Fibroblast of lung (primary cell): ENCODE data around the gene DEFB124. TPM values are rescaled to one million over a fixed set of nuclear protein-coding genes. Genes with fewer than 3 reads are reported as not detected.
"Not testable (repeated sequence)": the region's sequence is repeated elsewhere in the genome, so short reads cannot be mapped to it uniquely, and the experiment has no call there.

Experiments used
- DNase-seq, 2 donors: peaks; one replicate each; pipeline versions ENCODE4 v3.0.0 to v3.0.0-alpha.2; 2010; ENCODE audit warnings: low read depth in 2 of 2
- H2AFZ ChIP-seq: 2 replicates; pipeline ENCODE4 v1.5.1; 2012; ENCODE audit warnings: low read length, control low read depth, inconsistent platforms
- H3K27ac ChIP-seq: 2 replicates; pipeline ENCODE4 v1.5.1; 2011; ENCODE audit warnings: low read length, control low read depth; ENCODE audit not compliant: insufficient read depth
- H3K27me3 ChIP-seq: 2 replicates; pipeline ENCODE4 v1.5.1; 2011; ENCODE audit warnings: mild to moderate bottlenecking, low read length; ENCODE audit not compliant: control insufficient read depth, insufficient read depth
- H3K36me3 ChIP-seq: 2 replicates; pipeline ENCODE4 v1.5.1; 2011; ENCODE audit warnings: low read length; ENCODE audit not compliant: control insufficient read depth, insufficient read depth
- H3K4me1 ChIP-seq: 2 replicates; pipeline ENCODE4 v1.5.1; 2011; ENCODE audit warnings: low read length; ENCODE audit not compliant: control insufficient read depth, insufficient read depth; ENCODE audit errors: extremely low read depth
- H3K4me2 ChIP-seq: 2 replicates; pipeline ENCODE4 v1.5.1; 2011; ENCODE audit warnings: low read length, control low read depth; ENCODE audit not compliant: insufficient read depth; ENCODE audit errors: extremely low read depth
- H3K4me3 ChIP-seq, 4 experiments: fragments of 200-600 bp in 1 of 4; sonication (generic) in 1 of 4; replicated peaks in 1 of 4; 2 replicates each; pipeline ENCODE4 v1.5.1; 2011 to 2016; ENCODE audit warnings: low read length in 4 of 4, low read depth in 3 of 4, mild to moderate bottlenecking in 3 of 4, control low read depth in 2 of 4, inconsistent platforms in 1 of 4, mixed read lengths in 1 of 4; ENCODE audit not compliant: insufficient read depth in 1 of 4; ENCODE audit errors: control extremely low read depth in 1 of 4
- H3K79me2 ChIP-seq: 2 replicates; pipeline ENCODE4 v1.5.1; 2012; ENCODE audit warnings: mild to moderate bottlenecking, low read length, inconsistent platforms; ENCODE audit not compliant: control insufficient read depth, insufficient read depth
- H3K9ac ChIP-seq: 2 replicates; pipeline ENCODE4 v1.5.1; 2011; ENCODE audit warnings: mild to moderate bottlenecking, low read length, control low read depth; ENCODE audit not compliant: insufficient read depth
- H3K9me3 ChIP-seq: 2 replicates; pipeline ENCODE4 v1.5.1; 2012; ENCODE audit warnings: low read depth, low read length; ENCODE audit not compliant: control insufficient read depth, insufficient read depth
- H4K20me1 ChIP-seq: 2 replicates; pipeline ENCODE4 v1.5.1; 2011; ENCODE audit warnings: low read length; ENCODE audit not compliant: control insufficient read depth, insufficient read depth; ENCODE audit errors: extremely low read depth
- EZH2 ChIP-seq: IDR thresholded peaks from 2 replicates; pipeline ENCODE4 v1.5.1; 2012; ENCODE audit warnings: low read length, control low read depth, mild to moderate bottlenecking; ENCODE audit errors: missing control alignments
- polyA plus RNA-seq, 2 donors: library from polyadenylated mRNA; depleted of rRNA in 1 of 2; stranded (reverse) in 1 of 2; unstranded in 1 of 2; fragments of >200 nt; gene quantifications; 2 replicates each; pipeline ENCODE4 v1.2.1, GENCODE V29; 2011 to 2012; ENCODE audit warnings: missing spikeins in 1 of 2
- total RNA-seq: library from RNA; depleted of rRNA; stranded (reverse); fragments of >200 nt; gene quantifications from 2 replicates; pipeline ENCODE4 v1.2.1, GENCODE V29; 2014
- TF ChIP-seq, protein P1 (sequence below), 2 donors: IDR thresholded peaks in 1 of 2; conservative IDR thresholded peaks in 1 of 2; 1 replicate in 1 of 2; 2 replicates in 1 of 2; pipeline ENCODE4 v1.5.1; 2011 to 2012; ENCODE audit warnings: low read length in 2 of 2, control low read depth in 1 of 2, inconsistent platforms in 1 of 2, low read depth in 1 of 2, mild to moderate bottlenecking in 1 of 2

The DEFB124 gene
- total and polyA plus RNA-seq, 2 donors (not counting 1 experiment from before 2014, with no cell fraction given), result not detected

DNA sequence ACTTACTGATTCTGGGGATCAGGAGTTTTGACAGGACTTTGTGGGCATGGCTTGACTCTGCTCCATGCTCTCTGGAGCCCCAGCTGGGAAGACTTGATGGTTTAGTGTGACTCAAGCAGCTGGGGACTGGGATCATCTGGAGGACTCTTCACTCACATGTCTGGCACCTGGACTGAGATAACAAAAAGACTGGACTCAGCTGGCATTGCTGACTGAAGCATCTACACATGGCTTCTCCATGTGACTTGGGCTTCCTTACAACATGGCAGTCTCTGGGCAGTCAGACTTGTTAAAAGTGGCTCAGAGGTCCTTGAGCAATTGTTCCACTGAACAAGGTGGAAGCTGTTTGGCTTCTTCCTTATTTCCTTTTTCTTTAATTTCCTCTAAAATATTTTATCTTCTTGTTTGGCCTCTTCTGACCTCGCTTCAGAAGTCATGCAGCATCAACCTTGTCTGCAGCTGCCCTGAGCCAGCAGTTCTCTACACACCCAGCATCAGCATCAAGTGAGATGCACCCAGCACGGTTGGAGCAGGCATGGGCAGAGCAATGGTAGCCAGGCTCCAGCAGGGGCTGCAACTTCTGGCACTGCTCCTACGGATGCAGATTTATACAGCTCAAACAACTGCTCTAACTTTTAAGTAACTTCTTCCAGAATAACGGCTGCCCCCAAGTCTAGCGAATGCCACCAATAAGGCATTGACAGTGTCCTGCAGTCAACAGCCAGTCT, 33.8 kb upstream of the DEFB124 start:
- no peak for DNase-seq
- Histone ChIP-seq H3K4me3 (no peak overlapping the region), H3K4me2 (no peak overlapping the region), H3K27ac (no peak overlapping the region), H3K27me3 (no peaks in the 10 kb centered on the region), H3K9ac (no peak overlapping the region), H2AFZ (no peak overlapping the region), H3K79me2 (no peaks in the 10 kb centered on the region), H3K36me3 (no peaks in the 10 kb centered on the region), H3K4me1 (no peaks in the 10 kb centered on the region), H3K9me3 (no peaks in the 10 kb centered on the region), H4K20me1 (no peaks in the 10 kb centered on the region)
- TF ChIP-seq, protein P1, sequence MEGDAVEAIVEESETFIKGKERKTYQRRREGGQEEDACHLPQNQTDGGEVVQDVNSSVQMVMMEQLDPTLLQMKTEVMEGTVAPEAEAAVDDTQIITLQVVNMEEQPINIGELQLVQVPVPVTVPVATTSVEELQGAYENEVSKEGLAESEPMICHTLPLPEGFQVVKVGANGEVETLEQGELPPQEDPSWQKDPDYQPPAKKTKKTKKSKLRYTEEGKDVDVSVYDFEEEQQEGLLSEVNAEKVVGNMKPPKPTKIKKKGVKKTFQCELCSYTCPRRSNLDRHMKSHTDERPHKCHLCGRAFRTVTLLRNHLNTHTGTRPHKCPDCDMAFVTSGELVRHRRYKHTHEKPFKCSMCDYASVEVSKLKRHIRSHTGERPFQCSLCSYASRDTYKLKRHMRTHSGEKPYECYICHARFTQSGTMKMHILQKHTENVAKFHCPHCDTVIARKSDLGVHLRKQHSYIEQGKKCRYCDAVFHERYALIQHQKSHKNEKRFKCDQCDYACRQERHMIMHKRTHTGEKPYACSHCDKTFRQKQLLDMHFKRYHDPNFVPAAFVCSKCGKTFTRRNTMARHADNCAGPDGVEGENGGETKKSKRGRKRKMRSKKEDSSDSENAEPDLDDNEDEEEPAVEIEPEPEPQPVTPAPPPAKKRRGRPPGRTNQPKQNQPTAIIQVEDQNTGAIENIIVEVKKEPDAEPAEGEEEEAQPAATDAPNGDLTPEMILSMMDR (conservative IDR thresholded peaks at IDR 0.05 in 1 of 2, IDR thresholded peaks at IDR 0.05 in 1 of 2; ENCODE audit: low read depth in 1 of 2, low read length in 2 of 2), result no peak
- TF ChIP-seq EZH2, result no peak

DNA sequence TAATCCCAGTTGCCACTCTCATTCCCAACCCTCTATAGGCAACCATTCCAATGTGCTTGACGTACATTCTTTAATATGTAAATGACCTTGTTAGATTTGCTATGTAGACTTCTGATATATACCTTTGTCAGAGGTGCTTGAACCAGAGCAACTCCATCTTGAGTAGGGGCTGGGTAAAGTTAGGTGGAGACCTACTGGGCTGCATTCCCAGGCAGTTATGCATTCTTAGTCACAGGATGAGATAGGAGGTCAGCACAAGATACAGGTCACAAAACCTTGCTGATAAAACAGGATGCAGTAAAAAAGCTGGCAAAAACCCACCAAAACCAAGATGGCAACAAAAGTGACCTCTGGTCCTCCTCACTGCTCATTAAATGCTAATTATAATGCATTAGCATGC, 31.0 kb upstream of the DEFB124 start:
- H2AFZ ChIP-seq, result no peak overlapping the region
- H4K20me1 ChIP-seq, result no peaks in the 10 kb centered on the region
- no peak overlapping the region for H3K4me3 ChIP-seq
- no peaks in the 10 kb centered on the region for H3K36me3 ChIP-seq
- no peaks in the 10 kb centered on the region for H3K4me1 ChIP-seq
- no peak for DNase-seq
- no peaks in the 10 kb centered on the region for H3K27me3 ChIP-seq
- H3K4me2 ChIP-seq, result no peak overlapping the region
- TF ChIP-seq, protein P1 (conservative IDR thresholded peaks at IDR 0.05 in 1 of 2, IDR thresholded peaks at IDR 0.05 in 1 of 2; ENCODE audit: low read depth in 1 of 2, low read length in 2 of 2), result no peak
- no peak for TF ChIP-seq EZH2
- no peak overlapping the region for H3K9ac ChIP-seq
- H3K9me3 ChIP-seq, result no peaks in the 10 kb centered on the region
- no peak overlapping the region for H3K27ac ChIP-seq
- H3K79me2 ChIP-seq, result no peaks in the 10 kb centered on the region

DNA sequence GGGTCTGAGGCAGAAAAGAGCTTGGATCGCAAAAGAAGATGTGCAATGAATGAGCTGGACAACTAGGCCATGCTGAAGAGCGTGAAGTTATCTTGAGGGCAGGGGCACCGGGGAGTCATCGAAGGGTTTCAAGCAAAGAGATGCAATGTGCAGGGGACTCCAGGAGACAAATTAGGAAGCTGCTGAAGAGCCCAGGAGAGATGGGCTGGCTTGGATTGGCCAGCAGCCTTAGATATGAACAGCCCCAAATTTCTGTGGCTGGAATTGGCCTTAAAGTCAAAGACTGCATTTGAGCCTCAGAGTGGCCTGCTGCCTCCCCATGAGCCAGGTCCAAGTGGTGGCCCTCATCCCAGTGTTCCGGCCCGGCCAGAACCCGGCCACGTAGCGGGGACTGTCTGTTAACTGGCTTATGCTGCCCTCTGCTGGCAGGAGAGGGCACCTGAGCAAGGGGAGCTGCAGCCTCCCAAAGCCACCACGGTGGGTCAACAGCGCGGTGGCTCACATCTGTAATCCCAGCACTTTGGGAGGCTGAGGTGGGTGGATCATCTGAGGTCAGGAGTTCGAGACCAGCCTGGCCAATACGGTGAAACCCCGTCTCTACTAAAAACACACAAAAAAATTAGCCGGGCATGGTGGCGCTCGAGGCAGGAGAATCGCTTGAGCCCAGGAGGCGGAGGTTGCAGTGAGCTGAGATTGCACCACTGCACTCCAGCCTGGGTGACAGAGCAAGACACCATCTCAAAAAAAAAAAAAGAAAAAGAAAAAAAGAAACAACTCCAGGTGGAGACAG, 28.2 kb upstream of the DEFB124 start:
- not testable (repeated sequence) for H2AFZ ChIP-seq
- peak; percentile 53 to 72 for DNase-seq

More for the DNA sequence above, 28.2 kb upstream of the DEFB124 start:
- not testable (repeated sequence) for H3K4me3 ChIP-seq, H3K27ac ChIP-seq, H3K27me3 ChIP-seq, H3K4me1 ChIP-seq, H4K20me1 ChIP-seq, H3K9me3 ChIP-seq, H3K9ac ChIP-seq, H3K36me3 ChIP-seq, H3K4me2 ChIP-seq, H3K79me2 ChIP-seq
- TF ChIP-seq, protein P1 (conservative IDR thresholded peaks at IDR 0.05 in 1 of 2, IDR thresholded peaks at IDR 0.05 in 1 of 2; ENCODE audit: low read depth in 1 of 2, low read length in 2 of 2), result peak; percentile 84 to 86
